ENCODE results near the gene EVC.

DNA sequence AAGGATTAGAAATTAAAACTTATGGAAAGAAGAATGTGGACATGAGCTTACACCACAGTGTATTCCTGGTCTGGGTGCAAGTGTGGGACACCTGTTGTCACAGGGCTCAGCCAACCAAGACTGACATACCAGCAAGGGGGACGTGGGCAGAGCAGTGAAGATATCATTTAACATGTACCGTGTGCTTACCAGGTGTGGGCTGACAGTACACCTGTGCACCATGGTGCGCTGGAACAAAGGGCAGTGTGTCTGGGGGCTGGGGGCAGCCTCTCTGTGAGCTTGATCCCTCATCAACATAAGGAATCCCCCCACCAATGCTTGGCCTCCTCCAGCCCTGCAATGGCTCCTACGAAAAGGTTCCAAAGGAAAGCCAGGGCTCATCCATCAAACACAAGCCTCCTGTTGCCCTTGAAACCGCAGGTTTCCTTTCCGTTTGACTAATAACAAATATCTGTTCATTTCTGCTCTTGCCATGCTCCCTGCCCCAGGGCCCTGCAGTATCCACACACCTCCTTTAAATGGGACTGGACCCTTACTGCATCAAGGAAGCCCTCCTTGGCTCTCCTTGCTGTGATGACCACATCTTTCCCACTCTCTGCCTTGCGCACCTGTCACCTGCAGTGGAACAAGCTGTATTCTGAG is 19.4 kb upstream of the EVC start:
- TF ChIP-seq, protein P1, sequence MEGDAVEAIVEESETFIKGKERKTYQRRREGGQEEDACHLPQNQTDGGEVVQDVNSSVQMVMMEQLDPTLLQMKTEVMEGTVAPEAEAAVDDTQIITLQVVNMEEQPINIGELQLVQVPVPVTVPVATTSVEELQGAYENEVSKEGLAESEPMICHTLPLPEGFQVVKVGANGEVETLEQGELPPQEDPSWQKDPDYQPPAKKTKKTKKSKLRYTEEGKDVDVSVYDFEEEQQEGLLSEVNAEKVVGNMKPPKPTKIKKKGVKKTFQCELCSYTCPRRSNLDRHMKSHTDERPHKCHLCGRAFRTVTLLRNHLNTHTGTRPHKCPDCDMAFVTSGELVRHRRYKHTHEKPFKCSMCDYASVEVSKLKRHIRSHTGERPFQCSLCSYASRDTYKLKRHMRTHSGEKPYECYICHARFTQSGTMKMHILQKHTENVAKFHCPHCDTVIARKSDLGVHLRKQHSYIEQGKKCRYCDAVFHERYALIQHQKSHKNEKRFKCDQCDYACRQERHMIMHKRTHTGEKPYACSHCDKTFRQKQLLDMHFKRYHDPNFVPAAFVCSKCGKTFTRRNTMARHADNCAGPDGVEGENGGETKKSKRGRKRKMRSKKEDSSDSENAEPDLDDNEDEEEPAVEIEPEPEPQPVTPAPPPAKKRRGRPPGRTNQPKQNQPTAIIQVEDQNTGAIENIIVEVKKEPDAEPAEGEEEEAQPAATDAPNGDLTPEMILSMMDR (conservative IDR thresholded peaks at IDR 0.05; ENCODE audit: low read depth, low read length): no peak
- TF ChIP-seq EZH2 (IDR thresholded peaks at IDR 0.05; ENCODE audit: borderline replicate concordance, low read depth, low read length, poor library complexity, severe bottlenecking): no peak
